OCI-LY1 (cell line): Measurements from ENCODE around the gene ELMO1.

ENCODE experiments used
- H2AFZ ChIP-seq: fragments of 200-600 bp; sonication (generic), shearing (Covaris generic); 2 replicates; pipeline ENCODE4 v1.6.0; 2014; ENCODE audit warnings: antibody characterized with exemption, mild to moderate bottlenecking, low read length
- H3F3A ChIP-seq: fragments of 200-600 bp; sonication (generic), shearing (Covaris generic); 2 replicates; pipeline ENCODE4 v1.6.0; 2014; ENCODE audit warnings: mild to moderate bottlenecking, antibody characterized with exemption, low read length, moderate library complexity; ENCODE audit not compliant: insufficient read depth
- H3K27ac ChIP-seq: fragments of 200-600 bp; sonication (generic); 2 replicates; pipeline ENCODE4 v1.5.1; 2014; ENCODE audit warnings: low read length, mixed run types, mild to moderate bottlenecking, low read depth; ENCODE audit not compliant: poor library complexity, severe bottlenecking
- H3K27me3 ChIP-seq: fragments of 200-600 bp; sonication (generic); 2 replicates; pipeline ENCODE4 v1.6.0; 2014; ENCODE audit warnings: antibody characterized with exemption, mild to moderate bottlenecking, low read length, moderate library complexity; ENCODE audit not compliant: insufficient read depth
- H3K36me3 ChIP-seq: fragments of 200-600 bp; sonication (generic); 2 replicates; pipeline ENCODE4 v1.6.1; 2014; ENCODE audit warnings: mild to moderate bottlenecking, antibody characterized with exemption, low read length, moderate library complexity, mixed read lengths; ENCODE audit not compliant: insufficient read depth
- H3K4me1 ChIP-seq: fragments of 200-600 bp; sonication (generic); 2 replicates; pipeline ENCODE4 v1.5.1; 2014; ENCODE audit warnings: mild to moderate bottlenecking, low read length, moderate library complexity; ENCODE audit not compliant: insufficient read depth, severe bottlenecking
- H3K4me2 ChIP-seq: fragments of 200-600 bp; sonication (generic), shearing (Covaris generic); 2 replicates; pipeline ENCODE4 v1.6.1; 2014; ENCODE audit warnings: low read length
- H3K4me3 ChIP-seq: fragments of 200-600 bp; sonication (generic); 2 replicates; pipeline ENCODE4 v1.5.1; 2014; ENCODE audit warnings: low read length, low read depth, mild to moderate bottlenecking, mixed read lengths; ENCODE audit not compliant: poor library complexity, severe bottlenecking
- H3K79me2 ChIP-seq: fragments of 200-600 bp; shearing (Covaris generic); 2 replicates; pipeline ENCODE4 v1.6.1; 2016; ENCODE audit warnings: mixed run types, low read length, mixed read lengths; ENCODE audit not compliant: insufficient read depth
- H3K9ac ChIP-seq: fragments of 200-600 bp; sonication (generic), shearing (Covaris generic); 2 replicates; pipeline ENCODE4 v1.6.1; 2014; ENCODE audit warnings: mild to moderate bottlenecking, low read length, mixed read lengths
- H3K9me2 ChIP-seq: fragments of 200-600 bp; sonication (generic), shearing (Covaris generic); 2 replicates; pipeline ENCODE4 v1.6.1; 2014; ENCODE audit warnings: low read depth, mild to moderate bottlenecking, low read length, mixed read lengths
- H3K9me3 ChIP-seq: fragments of 200-600 bp; shearing (Covaris generic); 2 replicates; pipeline ENCODE4 v1.6.1; 2014; ENCODE audit warnings: low read length, mixed read lengths
- H4K20me1 ChIP-seq: fragments of 200-600 bp; sonication (generic), shearing (Covaris generic); 2 replicates; pipeline ENCODE4 v1.6.0; 2016; ENCODE audit warnings: mild to moderate bottlenecking, low read length; ENCODE audit not compliant: insufficient read depth
- EZH2 ChIP-seq: fragments of 200-600 bp; sonication (generic), shearing (Covaris generic); IDR thresholded peaks from 2 replicates; pipeline ENCODE4 v1.8.0; 2017; ENCODE audit warnings: borderline replicate concordance, mixed run types, mild to moderate bottlenecking, antibody characterized with exemption, low read length, moderate library complexity, mixed read lengths
- TF ChIP-seq, protein P1 (sequence below): fragments of 200-600 bp; sonication (generic), shearing (Covaris generic); IDR thresholded peaks from 2 replicates; pipeline ENCODE4 v1.5.1; 2017; ENCODE audit warnings: mild to moderate bottlenecking, antibody characterized with exemption, low read length, moderate library complexity, mixed read lengths

Gene ELMO1

DNA sequence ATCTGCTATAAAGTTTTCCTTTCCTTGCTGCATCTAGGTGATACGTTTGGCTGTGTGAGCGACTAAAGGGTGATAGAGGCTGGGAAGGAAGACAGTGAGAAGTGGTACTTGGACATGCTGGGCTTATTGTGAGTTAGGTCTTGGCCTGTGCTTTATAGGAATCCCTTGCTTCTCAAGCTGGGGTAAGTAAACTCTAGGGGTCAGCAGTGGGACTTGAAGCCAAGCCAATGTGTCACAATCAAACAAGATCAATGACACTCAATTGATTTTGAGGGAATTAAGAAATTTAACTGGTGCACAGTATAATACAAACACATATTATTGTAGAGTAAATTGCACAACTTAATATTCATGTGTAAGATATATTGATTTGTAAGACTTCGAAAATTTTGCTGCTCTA, 568.6 kb downstream of the ELMO1 start:
- Histone ChIP-seq H3K27me3 (no peaks in the 10 kb centered on the region), H3K36me3 (peaks cover 90% of the 10 kb centered on the region), H3K9ac (no peak overlapping the region), H4K20me1 (no peaks in the 10 kb centered on the region), H3K9me2 (no peaks in the 10 kb centered on the region), H2AFZ (no peak overlapping the region), H3K27ac (no peak overlapping the region), H3K79me2 (no peaks in the 10 kb centered on the region), H3K4me2 (no peak overlapping the region), H3K9me3 (no peaks in the 10 kb centered on the region), H3F3A (no peaks in the 10 kb centered on the region), H3K4me1 (no peaks in the 10 kb centered on the region), H3K4me3 (no peak overlapping the region)
- no peak for TF ChIP-seq EZH2
- TF ChIP-seq, protein P1, sequence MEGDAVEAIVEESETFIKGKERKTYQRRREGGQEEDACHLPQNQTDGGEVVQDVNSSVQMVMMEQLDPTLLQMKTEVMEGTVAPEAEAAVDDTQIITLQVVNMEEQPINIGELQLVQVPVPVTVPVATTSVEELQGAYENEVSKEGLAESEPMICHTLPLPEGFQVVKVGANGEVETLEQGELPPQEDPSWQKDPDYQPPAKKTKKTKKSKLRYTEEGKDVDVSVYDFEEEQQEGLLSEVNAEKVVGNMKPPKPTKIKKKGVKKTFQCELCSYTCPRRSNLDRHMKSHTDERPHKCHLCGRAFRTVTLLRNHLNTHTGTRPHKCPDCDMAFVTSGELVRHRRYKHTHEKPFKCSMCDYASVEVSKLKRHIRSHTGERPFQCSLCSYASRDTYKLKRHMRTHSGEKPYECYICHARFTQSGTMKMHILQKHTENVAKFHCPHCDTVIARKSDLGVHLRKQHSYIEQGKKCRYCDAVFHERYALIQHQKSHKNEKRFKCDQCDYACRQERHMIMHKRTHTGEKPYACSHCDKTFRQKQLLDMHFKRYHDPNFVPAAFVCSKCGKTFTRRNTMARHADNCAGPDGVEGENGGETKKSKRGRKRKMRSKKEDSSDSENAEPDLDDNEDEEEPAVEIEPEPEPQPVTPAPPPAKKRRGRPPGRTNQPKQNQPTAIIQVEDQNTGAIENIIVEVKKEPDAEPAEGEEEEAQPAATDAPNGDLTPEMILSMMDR: no peak

DNA sequence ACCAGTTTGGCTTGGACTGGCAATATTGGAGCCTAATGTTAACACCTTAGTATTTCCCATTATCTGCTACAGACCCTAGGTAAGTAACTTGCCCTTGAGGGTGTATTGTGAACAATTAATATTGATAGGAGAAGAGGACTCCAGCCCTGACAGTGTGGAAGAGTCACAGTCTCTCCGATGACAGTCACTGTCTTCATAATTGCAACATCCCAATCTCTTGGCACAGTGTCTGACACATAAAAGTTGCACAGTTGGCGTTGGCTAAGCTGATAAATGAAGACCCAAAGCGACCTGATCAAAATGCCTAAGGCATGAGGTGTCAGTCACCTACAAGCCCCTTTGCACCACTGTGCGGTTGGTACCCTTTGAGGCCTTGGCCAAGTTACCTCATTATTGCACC, 569.6 kb downstream of the ELMO1 start:
- no peak for TF ChIP-seq EZH2
- TF ChIP-seq, protein P1: no peak
- Histone ChIP-seq H3K9me2 (no peaks in the 10 kb centered on the region), H3K9me3 (no peaks in the 10 kb centered on the region), H3K4me2 (no peak overlapping the region), H3K79me2 (no peaks in the 10 kb centered on the region), H3K36me3 (peaks cover 90% of the 10 kb centered on the region), H3K4me1 (no peaks in the 10 kb centered on the region), H3K27me3 (no peaks in the 10 kb centered on the region), H3K4me3 (no peak overlapping the region), H3K9ac (no peak overlapping the region), H3K27ac (no peak overlapping the region), H2AFZ (no peak overlapping the region), H3F3A (no peaks in the 10 kb centered on the region), H4K20me1 (no peaks in the 10 kb centered on the region)

DNA sequence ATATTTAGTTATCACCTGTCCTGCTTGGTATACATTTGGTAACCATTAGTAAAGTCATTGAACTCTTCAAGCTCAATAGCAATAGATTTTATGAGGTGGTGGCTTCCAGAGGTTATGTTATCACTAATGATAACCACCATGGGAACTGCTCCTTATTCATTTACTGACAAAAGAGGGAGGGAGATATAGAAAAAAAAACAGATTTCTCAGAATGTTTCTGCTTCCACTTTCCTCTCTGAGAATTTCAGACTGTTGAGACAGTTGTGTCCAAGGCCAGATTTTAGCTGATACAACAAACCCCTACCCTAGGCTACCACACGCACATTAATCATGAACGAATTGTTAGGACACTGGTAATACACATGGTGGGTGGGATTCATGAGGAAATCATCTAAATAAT, 570.4 kb downstream of the ELMO1 start:
- Histone ChIP-seq H3K27me3 (no peaks in the 10 kb centered on the region), H3K27ac (no peak overlapping the region), H3K9me3 (no peaks in the 10 kb centered on the region), H3K9ac (no peak overlapping the region), H4K20me1 (no peaks in the 10 kb centered on the region), H3K4me1 (no peaks in the 10 kb centered on the region), H3K9me2 (no peaks in the 10 kb centered on the region), H3K36me3 (peaks cover 90% of the 10 kb centered on the region), H3F3A (no peaks in the 10 kb centered on the region), H2AFZ (no peak overlapping the region), H3K79me2 (no peaks in the 10 kb centered on the region), H3K4me3 (no peak overlapping the region), H3K4me2 (no peak overlapping the region)
- no peak for TF ChIP-seq EZH2
- TF ChIP-seq, protein P1: no peak
